Panc1 (cell line): ENCODE data around the gene SYCE3. TPM values are rescaled to one million over a fixed set of nuclear protein-coding genes. Genes with fewer than 3 reads are reported as not detected.

Source experiments
- ATAC-seq: fragments of 200-7000 bp; cut with Tn5 transposase; 2 replicates; pipeline ENCODE4 v1.9.1; 2020; ENCODE audit warnings: mild to moderate bottlenecking, moderate library complexity
- BruUV-seq: library from RNA; stranded (reverse); fragments of 400-500 nt; replicated peaks from 2 replicates; lab custom pipeline; 2021; lab: Mats Ljungman, UMichigan
- CTCF ChIA-PET: fragments of 300-600 bp; sonication (Branson Sonifier 250); formaldehyde crosslinking; loops from one replicate; lab custom pipeline; 2022; ENCODE audit warnings: antibody characterized with exemption; lab: Charles Lee
- POLR2A ChIA-PET: fragments of 300-600 bp; sonication (Branson Sonifier 250); formaldehyde crosslinking; loops from one replicate; lab custom pipeline; 2022; ENCODE audit warnings: antibody characterized with exemption; lab: Charles Lee
- DNase-seq: peaks from one replicate; pipeline ENCODE4 v3.0.0-alpha.2; 2010; ENCODE audit warnings: low read depth, low spot score
- H3K27ac ChIP-seq: 2 replicates; pipeline ENCODE4 v1.5.1; 2011; ENCODE audit warnings: mild to moderate bottlenecking, low read length, inconsistent platforms
- H3K27me3 ChIP-seq: fragments of 200-500 bp; sonication (Bioruptor generic); 2 replicates; pipeline ENCODE4 v1.6.0; 2014; ENCODE audit warnings: low read length, inconsistent platforms; ENCODE audit not compliant: control insufficient read depth, insufficient read depth
- H3K36me3 ChIP-seq: fragments of 200-500 bp; sonication (Bioruptor generic); 2 replicates; pipeline ENCODE4 v1.5.1; 2014; ENCODE audit warnings: inconsistent platforms, mild to moderate bottlenecking, low read length, moderate library complexity; ENCODE audit not compliant: control insufficient read depth, insufficient read depth
- H3K4me1 ChIP-seq: 2 replicates; pipeline ENCODE4 v1.5.1; 2011; ENCODE audit warnings: inconsistent platforms, mild to moderate bottlenecking, low read length, moderate library complexity; ENCODE audit not compliant: control insufficient read depth, insufficient read depth
- H3K4me3 ChIP-seq, 2 experiments: 2 replicates each; pipeline ENCODE4 v1.5.1; 2011 to 2012; ENCODE audit warnings: low read depth in 2 of 2, low read length in 2 of 2, mild to moderate bottlenecking in 2 of 2, inconsistent platforms in 1 of 2, moderate library complexity in 1 of 2
- H3K9me3 ChIP-seq: fragments of 200-500 bp; sonication (Bioruptor generic); 2 replicates; pipeline ENCODE4 v1.5.1; 2014; ENCODE audit warnings: low read depth, mild to moderate bottlenecking, inconsistent platforms, low read length, moderate library complexity; ENCODE audit not compliant: control insufficient read depth, insufficient read depth
- POLR2AphosphoS5 ChIP-seq: IDR thresholded peaks from 2 replicates; pipeline ENCODE4 v1.6.1; 2012; ENCODE audit warnings: mild to moderate bottlenecking, low read depth, low read length, moderate library complexity
- SIN3A ChIP-seq: IDR thresholded peaks from 2 replicates; pipeline ENCODE4 v1.6.1; 2012; ENCODE audit warnings: low read depth, mild to moderate bottlenecking, low read length, moderate library complexity, borderline replicate concordance; ENCODE audit not compliant: insufficient read depth
- TCF7L2 ChIP-seq: IDR thresholded peaks from 2 replicates; pipeline ENCODE4 v1.6.1; 2011; ENCODE audit warnings: mild to moderate bottlenecking, low read depth, low read length, inconsistent platforms
- in situ Hi-C: cut with HindIII; loops from 2 replicates; pipeline ENCODE4 v1.10.0; 2016; ENCODE audit warnings: low sequenced_read_pairs, low pct_unique_long_range_greater_than_20kb
- intact Hi-C: fragments of 100-400 bp; cut with micrococcal nuclease; formaldehyde crosslinking; loops from one replicate; pipeline ENCODE4 v1.10.0; 2022; ENCODE audit not compliant: unreplicated experiment
- total RNA-seq: library from RNA; stranded (reverse); gene quantifications from one replicate; pipeline ENCODE4 v1.2.1, GENCODE V29; 2021; ENCODE audit not compliant: unreplicated experiment
- TF ChIP-seq, protein P1 (sequence below), 2 experiments: IDR thresholded peaks; 2 replicates each; pipeline ENCODE4 v1.6.1; 2011 to 2012; ENCODE audit warnings: low read depth in 2 of 2, control low read depth in 1 of 2, low read length in 1 of 2, mild to moderate bottlenecking in 1 of 2, moderate library complexity in 1 of 2; ENCODE audit not compliant: insufficient read depth in 1 of 2
- TF ChIP-seq, protein P2 (sequence below): fragments of 450-650 bp; IDR thresholded peaks from 2 replicates; pipeline ENCODE4 v1.5.1; 2017; ENCODE audit warnings: mild to moderate bottlenecking

The SYCE3 gene
- total RNA-seq, 1 experiment from 2014 or later = not detected

DNA sequence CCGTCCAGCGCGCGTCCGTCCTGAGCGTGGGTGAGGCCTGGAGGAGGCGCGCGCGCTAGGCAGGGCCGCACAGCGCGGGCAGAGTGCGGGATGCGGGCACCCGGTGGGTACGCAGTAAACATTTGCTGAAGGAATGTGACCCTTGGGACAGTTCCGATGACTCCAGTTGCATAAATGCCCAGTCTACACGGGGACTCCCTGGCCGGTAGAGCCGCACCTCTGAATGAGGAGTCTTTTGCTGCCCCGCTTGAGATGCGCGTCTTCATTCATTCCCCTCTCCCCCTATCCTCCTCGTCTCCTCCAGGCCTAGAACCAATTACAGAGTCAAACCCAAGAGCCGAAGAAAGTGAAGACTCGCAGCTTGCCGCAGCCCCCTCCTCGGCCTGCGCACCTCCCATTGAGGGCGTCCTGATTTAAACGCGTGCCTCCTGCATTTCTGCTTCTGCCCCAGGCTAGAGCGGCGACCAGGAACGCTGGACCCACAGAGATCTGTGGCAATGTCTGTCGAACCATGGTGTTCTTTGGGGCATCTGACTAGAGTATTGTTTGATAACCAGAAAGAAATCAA, 20.7 kb upstream of the SYCE3 start:
- BruUV-seq = no TSS peak
- peak overlapping the region; percentile 83 for H3K27ac ChIP-seq
- H3K9me3 ChIP-seq = no peaks in the 10 kb centered on the region
- in situ Hi-C loops (no loop called here), intact Hi-C loops (no loop called here)
- CTCF ChIA-PET = no interaction called here
- DNase-seq = no peak
- 0 out of 2 replicates have a peak, but pooled peaks have one; percentile 75 for TF ChIP-seq SIN3A
- TF ChIP-seq, protein P1, sequence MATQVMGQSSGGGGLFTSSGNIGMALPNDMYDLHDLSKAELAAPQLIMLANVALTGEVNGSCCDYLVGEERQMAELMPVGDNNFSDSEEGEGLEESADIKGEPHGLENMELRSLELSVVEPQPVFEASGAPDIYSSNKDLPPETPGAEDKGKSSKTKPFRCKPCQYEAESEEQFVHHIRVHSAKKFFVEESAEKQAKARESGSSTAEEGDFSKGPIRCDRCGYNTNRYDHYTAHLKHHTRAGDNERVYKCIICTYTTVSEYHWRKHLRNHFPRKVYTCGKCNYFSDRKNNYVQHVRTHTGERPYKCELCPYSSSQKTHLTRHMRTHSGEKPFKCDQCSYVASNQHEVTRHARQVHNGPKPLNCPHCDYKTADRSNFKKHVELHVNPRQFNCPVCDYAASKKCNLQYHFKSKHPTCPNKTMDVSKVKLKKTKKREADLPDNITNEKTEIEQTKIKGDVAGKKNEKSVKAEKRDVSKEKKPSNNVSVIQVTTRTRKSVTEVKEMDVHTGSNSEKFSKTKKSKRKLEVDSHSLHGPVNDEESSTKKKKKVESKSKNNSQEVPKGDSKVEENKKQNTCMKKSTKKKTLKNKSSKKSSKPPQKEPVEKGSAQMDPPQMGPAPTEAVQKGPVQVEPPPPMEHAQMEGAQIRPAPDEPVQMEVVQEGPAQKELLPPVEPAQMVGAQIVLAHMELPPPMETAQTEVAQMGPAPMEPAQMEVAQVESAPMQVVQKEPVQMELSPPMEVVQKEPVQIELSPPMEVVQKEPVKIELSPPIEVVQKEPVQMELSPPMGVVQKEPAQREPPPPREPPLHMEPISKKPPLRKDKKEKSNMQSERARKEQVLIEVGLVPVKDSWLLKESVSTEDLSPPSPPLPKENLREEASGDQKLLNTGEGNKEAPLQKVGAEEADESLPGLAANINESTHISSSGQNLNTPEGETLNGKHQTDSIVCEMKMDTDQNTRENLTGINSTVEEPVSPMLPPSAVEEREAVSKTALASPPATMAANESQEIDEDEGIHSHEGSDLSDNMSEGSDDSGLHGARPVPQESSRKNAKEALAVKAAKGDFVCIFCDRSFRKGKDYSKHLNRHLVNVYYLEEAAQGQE (IDR thresholded peaks at IDR 0.05; ENCODE audit: insufficient read depth in 1 of 2, low read depth in 2 of 2, low read length in 1 of 2) = no peak
- H3K4me3 ChIP-seq = peak overlapping the region; percentile 67 to 68
- no peaks in the 10 kb centered on the region for H3K27me3 ChIP-seq
- POLR2A ChIA-PET = no interaction called here
- ATAC-seq = peak; percentile 59
- no peaks in the 10 kb centered on the region for H3K36me3 ChIP-seq
- 0 out of 2 replicates have a peak, but pooled peaks cover 2% of the 10 kb centered on the region for H3K4me1 ChIP-seq

DNA sequence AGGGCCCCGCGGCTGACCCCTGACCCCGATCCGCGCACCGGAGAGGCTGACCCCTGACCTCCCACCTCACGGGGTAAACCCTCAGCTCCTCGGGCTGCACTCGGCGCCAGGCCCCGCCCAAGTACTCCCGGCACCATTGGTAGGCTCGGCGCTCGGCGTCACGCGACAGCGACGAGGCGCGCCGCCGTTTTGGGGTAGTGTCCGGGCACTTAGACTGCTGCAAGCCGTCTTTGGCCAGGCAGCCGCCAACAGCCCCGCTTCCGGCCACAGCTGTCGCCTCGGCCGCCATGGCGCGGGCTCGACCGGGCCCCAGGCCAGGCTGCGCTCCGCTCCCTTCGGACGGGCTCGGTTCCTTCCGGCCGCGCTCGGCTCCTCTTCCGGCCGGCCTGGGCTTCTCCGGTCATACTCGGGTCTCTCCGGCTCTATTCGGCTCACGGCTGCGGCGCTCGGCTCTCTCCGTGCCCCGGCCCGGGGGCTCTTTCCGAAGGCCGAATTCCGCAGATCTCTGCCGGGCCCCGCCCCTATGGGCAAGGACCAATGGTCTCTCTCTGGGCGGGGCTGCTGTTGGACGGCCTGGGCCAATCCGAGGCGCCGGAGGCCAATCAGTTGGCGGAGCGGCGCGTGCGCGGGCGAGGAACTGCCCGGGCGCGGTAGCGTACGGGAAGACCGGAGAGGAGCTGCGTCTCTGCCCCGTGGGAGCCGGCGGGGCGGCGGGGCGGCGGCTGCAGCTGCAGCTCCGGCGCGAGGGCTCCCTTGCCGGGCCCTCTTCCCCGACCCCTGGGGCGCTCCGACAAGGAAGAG, 20.0 kb upstream of the SYCE3 start, which contains the start of gene CHKB:
Gene CHKB (minus strand): TSS at position 357 of the 801 bp plus-strand sequence. CDS start 68 bp downstream, at position 289.
- peak; percentile 68 for DNase-seq
- Histone ChIP-seq H3K9me3 (no peaks in the 10 kb centered on the region), H3K27ac (peak within 1 kb of the TSS; percentile 86), H3K4me1 (0 out of 2 replicates have a peak, but pooled peaks cover 2% of the 10 kb centered on the region), H3K27me3 (no peaks in the 10 kb centered on the region), H3K36me3 (no peaks in the 10 kb centered on the region), H3K4me3 (peak within 1 kb of the TSS; percentile 67 to 68)
- in situ Hi-C loops (no loop called here), intact Hi-C loops (no loop called here)
- TF ChIP-seq, protein P2, sequence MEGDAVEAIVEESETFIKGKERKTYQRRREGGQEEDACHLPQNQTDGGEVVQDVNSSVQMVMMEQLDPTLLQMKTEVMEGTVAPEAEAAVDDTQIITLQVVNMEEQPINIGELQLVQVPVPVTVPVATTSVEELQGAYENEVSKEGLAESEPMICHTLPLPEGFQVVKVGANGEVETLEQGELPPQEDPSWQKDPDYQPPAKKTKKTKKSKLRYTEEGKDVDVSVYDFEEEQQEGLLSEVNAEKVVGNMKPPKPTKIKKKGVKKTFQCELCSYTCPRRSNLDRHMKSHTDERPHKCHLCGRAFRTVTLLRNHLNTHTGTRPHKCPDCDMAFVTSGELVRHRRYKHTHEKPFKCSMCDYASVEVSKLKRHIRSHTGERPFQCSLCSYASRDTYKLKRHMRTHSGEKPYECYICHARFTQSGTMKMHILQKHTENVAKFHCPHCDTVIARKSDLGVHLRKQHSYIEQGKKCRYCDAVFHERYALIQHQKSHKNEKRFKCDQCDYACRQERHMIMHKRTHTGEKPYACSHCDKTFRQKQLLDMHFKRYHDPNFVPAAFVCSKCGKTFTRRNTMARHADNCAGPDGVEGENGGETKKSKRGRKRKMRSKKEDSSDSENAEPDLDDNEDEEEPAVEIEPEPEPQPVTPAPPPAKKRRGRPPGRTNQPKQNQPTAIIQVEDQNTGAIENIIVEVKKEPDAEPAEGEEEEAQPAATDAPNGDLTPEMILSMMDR = no peak
- TF ChIP-seq POLR2AphosphoS5 = peak; percentile 60; the same call in 1 of the 2 replicates
- no peak for TF ChIP-seq SIN3A
- TF ChIP-seq TCF7L2 = no peak
- TF ChIP-seq, protein P1 (IDR thresholded peaks at IDR 0.05; ENCODE audit: insufficient read depth in 1 of 2, low read depth in 2 of 2, low read length in 1 of 2) = no peak; a peak in 1 of 4 replicates
- CTCF ChIA-PET = no interaction called here
- no TSS peak for BruUV-seq
- POLR2A ChIA-PET = no interaction called here
- ATAC-seq = peak; percentile 95
